ENCODE results near the gene MXI1. TPM values are rescaled to one million over a fixed set of nuclear protein-coding genes. Genes with fewer than 3 reads are reported as not detected.
A peak's percentile ranks its signal among the peaks of the same experiment; 100 is the strongest.

The MXI1 gene
- total RNA-seq, result 14.7 and 15.1 TPM in 2 replicates

GRCh38 chr10:110207011-110207804, at the start of gene MXI1:
MXI1 (plus strand) TSS chr10:110207605; CDS start chr10:110207809, 204 bp downstream.
- H3K4me1 Mint-ChIP-seq (ENCODE audit: low read depth), result peaks cover 42% of the 10 kb centered on the region
- peak within 1 kb of the TSS; percentile 98 for H3K4me3 Mint-ChIP-seq
- intact Hi-C loops (cut with micrococcal nuclease), result loop anchor here (1.0 kb wide), 2 partner anchors 50 to 69 kb away; no protein-coding TSS in a partner anchor
- DNase-seq (ENCODE audit: low spot score), result peak; percentile 45
- peak within 1 kb of the TSS; percentile 86 for H3K27ac Mint-ChIP-seq
- H3K9me3 Mint-ChIP-seq, result no peaks in the 10 kb centered on the region
- peaks cover 35% of the 10 kb centered on the region for H3K27me3 Mint-ChIP-seq (ENCODE audit: insufficient read depth)
- no peaks in the 10 kb centered on the region for H3K36me3 Mint-ChIP-seq (ENCODE audit: low read depth)

- Mint-ChIP-seq H3K27me3 (ENCODE audit: insufficient read depth) (peaks cover 71% of the 10 kb centered on the region), H3K27ac (no peak overlapping the region), H3K4me1 (ENCODE audit: low read depth) (peaks cover 42% of the 10 kb centered on the region), H3K4me3 (no peak overlapping the region), H3K9me3 (no peaks in the 10 kb centered on the region), H3K36me3 (ENCODE audit: low read depth) (no peaks in the 10 kb centered on the region)
- DNase-seq (ENCODE audit: low spot score), result no peak
- intact Hi-C loops (cut with micrococcal nuclease), result loop anchor here (5.0 kb wide), 2 partner anchors 254 to 379 kb away; no protein-coding TSS in a partner anchor
These were observed 49.1 kb upstream of the MXI1 start for GRCh38 chr10:110158051-110159005.

GRCh38 chr10:110160081-110160480, 47.3 kb upstream of the MXI1 start:
- H3K4me3 Mint-ChIP-seq, result no peak overlapping the region
- H3K36me3 Mint-ChIP-seq (ENCODE audit: low read depth), result no peaks in the 10 kb centered on the region
- intact Hi-C loops (cut with micrococcal nuclease), result no loop called here
- DNase-seq (ENCODE audit: low spot score), result no peak
- H3K27me3 Mint-ChIP-seq (ENCODE audit: insufficient read depth), result peaks cover 73% of the 10 kb centered on the region
- peaks cover 38% of the 10 kb centered on the region for H3K4me1 Mint-ChIP-seq (ENCODE audit: low read depth)
- H3K9me3 Mint-ChIP-seq, result no peaks in the 10 kb centered on the region
- no peak overlapping the region for H3K27ac Mint-ChIP-seq

- Mint-ChIP-seq H3K4me1 (ENCODE audit: low read depth) (peaks cover 42% of the 10 kb centered on the region), H3K4me3 (no peak overlapping the region), H3K9me3 (no peaks in the 10 kb centered on the region), H3K27ac (no peak overlapping the region), H3K36me3 (ENCODE audit: low read depth) (no peaks in the 10 kb centered on the region), H3K27me3 (ENCODE audit: insufficient read depth) (peaks cover 76% of the 10 kb centered on the region)
- DNase-seq (ENCODE audit: low spot score), result no peak
- intact Hi-C loops (cut with micrococcal nuclease), result no loop called here
These were observed 46.9 kb upstream of the MXI1 start for GRCh38 chr10:110160522-110160921.

GRCh38 chr10:110162741-110163145, 44.7 kb upstream of the MXI1 start:
- Mint-ChIP-seq H3K4me3 (no peak overlapping the region), H3K27me3 (ENCODE audit: insufficient read depth) (peaks cover 82% of the 10 kb centered on the region), H3K27ac (no peak overlapping the region), H3K36me3 (ENCODE audit: low read depth) (no peaks in the 10 kb centered on the region), H3K9me3 (no peaks in the 10 kb centered on the region), H3K4me1 (ENCODE audit: low read depth) (peaks cover 29% of the 10 kb centered on the region)
- intact Hi-C loops (cut with micrococcal nuclease), result no loop called here
- no peak for DNase-seq (ENCODE audit: low spot score)

GRCh38 chr10:110163192-110163773, 44.1 kb upstream of the MXI1 start:
- Mint-ChIP-seq H3K36me3 (ENCODE audit: low read depth) (no peaks in the 10 kb centered on the region), H3K27me3 (ENCODE audit: insufficient read depth) (peaks cover 82% of the 10 kb centered on the region), H3K9me3 (no peaks in the 10 kb centered on the region), H3K4me1 (ENCODE audit: low read depth) (peaks cover 30% of the 10 kb centered on the region), H3K4me3 (no peak overlapping the region), H3K27ac (no peak overlapping the region)
- intact Hi-C loops (cut with micrococcal nuclease), result no loop called here
- DNase-seq (ENCODE audit: low spot score), result no peak

GRCh38 chr10:110163841-110164240, 43.6 kb upstream of the MXI1 start:
- intact Hi-C loops (cut with micrococcal nuclease), result no loop called here
- Mint-ChIP-seq H3K36me3 (ENCODE audit: low read depth) (no peaks in the 10 kb centered on the region), H3K4me1 (ENCODE audit: low read depth) (peaks cover 31% of the 10 kb centered on the region), H3K27me3 (ENCODE audit: insufficient read depth) (peaks cover 82% of the 10 kb centered on the region), H3K27ac (no peak overlapping the region), H3K4me3 (no peak overlapping the region), H3K9me3 (no peaks in the 10 kb centered on the region)
- DNase-seq (ENCODE audit: low spot score), result no peak

GRCh38 chr10:110165239-110165638, 42.2 kb upstream of the MXI1 start:
- peaks cover 83% of the 10 kb centered on the region for H3K27me3 Mint-ChIP-seq (ENCODE audit: insufficient read depth)
- no peak overlapping the region for H3K27ac Mint-ChIP-seq
- no peaks in the 10 kb centered on the region for H3K36me3 Mint-ChIP-seq (ENCODE audit: low read depth)
- H3K4me3 Mint-ChIP-seq, result no peak overlapping the region
- DNase-seq (ENCODE audit: low spot score), result no peak
- H3K9me3 Mint-ChIP-seq, result no peaks in the 10 kb centered on the region
- intact Hi-C loops (cut with micrococcal nuclease), result no loop called here
- peaks cover 44% of the 10 kb centered on the region for H3K4me1 Mint-ChIP-seq (ENCODE audit: low read depth)

- H3K4me1 Mint-ChIP-seq (ENCODE audit: low read depth), result peaks cover 51% of the 10 kb centered on the region
- H3K27ac Mint-ChIP-seq, result no peak overlapping the region
- no peak for DNase-seq (ENCODE audit: low spot score)
- peaks cover 75% of the 10 kb centered on the region for H3K27me3 Mint-ChIP-seq (ENCODE audit: insufficient read depth)
- no peak overlapping the region for H3K4me3 Mint-ChIP-seq
- no peaks in the 10 kb centered on the region for H3K36me3 Mint-ChIP-seq (ENCODE audit: low read depth)
- intact Hi-C loops (cut with micrococcal nuclease), result no loop called here
- H3K9me3 Mint-ChIP-seq, result no peaks in the 10 kb centered on the region
These were observed 40.3 kb upstream of the MXI1 start for GRCh38 chr10:110167149-110167548.

GRCh38 chr10:110168601-110169481, 38.6 kb upstream of the MXI1 start:
- Mint-ChIP-seq H3K4me1 (ENCODE audit: low read depth) (peaks cover 50% of the 10 kb centered on the region), H3K27ac (no peak overlapping the region), H3K27me3 (ENCODE audit: insufficient read depth) (peaks cover 69% of the 10 kb centered on the region), H3K36me3 (ENCODE audit: low read depth) (no peaks in the 10 kb centered on the region), H3K4me3 (no peak overlapping the region), H3K9me3 (no peaks in the 10 kb centered on the region)
- intact Hi-C loops (cut with micrococcal nuclease), result no loop called here
- no peak for DNase-seq (ENCODE audit: low spot score)

GRCh38 chr10:110169586-110169985, 37.8 kb upstream of the MXI1 start:
- Mint-ChIP-seq H3K36me3 (ENCODE audit: low read depth) (no peaks in the 10 kb centered on the region), H3K27ac (no peak overlapping the region), H3K9me3 (no peaks in the 10 kb centered on the region), H3K27me3 (ENCODE audit: insufficient read depth) (peaks cover 71% of the 10 kb centered on the region), H3K4me1 (ENCODE audit: low read depth) (peaks cover 46% of the 10 kb centered on the region), H3K4me3 (no peak overlapping the region)
- no peak for DNase-seq (ENCODE audit: low spot score)
- intact Hi-C loops (cut with micrococcal nuclease), result no loop called here

Measured in activated T-helper 1 cell treated with anti-CD3 and anti-CD28 coated beads, Interleukin-12 subunit alpha, Interleukin-12 subunit beta, Interleukin-2, Interleukin-4 antibody, amounts not matched to agents 30 ng/mL and 10 ng/mL and 1 ng/mL, durations not matched to agents 14 hours and 24 hours and 36 hours (primary cell).